GM18873 (cell line): ENCODE measurements around the gene CNPY1.
"Not testable (repeated sequence)": the region's sequence is repeated elsewhere in the genome, so short reads cannot be mapped to it uniquely, and the experiment has no call there.

Experiments
- ATAC-seq: cut with Tn5 transposase; IDR thresholded peaks from one replicate; pipeline ENCODE4 v1.9.1; 2021; ENCODE audit warnings: mild to moderate bottlenecking, moderate library complexity, moderate number of reproducible peaks; ENCODE audit not compliant: unreplicated experiment, low FRiP score

CNPY1 gene

DNA sequence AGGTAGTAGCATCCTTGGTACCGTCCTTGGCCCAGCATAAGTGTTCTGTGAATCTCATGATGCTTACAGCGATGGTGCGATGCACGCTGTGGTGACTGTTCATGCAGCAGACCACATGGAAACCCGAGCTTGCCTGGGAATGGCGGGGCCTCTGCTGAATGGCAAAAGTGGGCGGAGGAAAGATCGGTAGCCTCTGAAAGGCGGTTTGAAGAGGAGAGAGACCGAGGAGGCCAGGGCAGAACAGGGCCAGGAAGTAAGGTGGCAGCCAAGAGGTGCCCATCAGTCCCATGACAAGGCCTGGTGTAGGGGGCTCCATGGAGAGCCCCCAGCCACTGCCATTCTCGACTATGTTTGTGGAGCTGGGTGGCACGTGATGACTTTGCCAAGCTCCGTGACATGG is 33.2 kb upstream of the CNPY1 start:
- no peak for ATAC-seq

DNA sequence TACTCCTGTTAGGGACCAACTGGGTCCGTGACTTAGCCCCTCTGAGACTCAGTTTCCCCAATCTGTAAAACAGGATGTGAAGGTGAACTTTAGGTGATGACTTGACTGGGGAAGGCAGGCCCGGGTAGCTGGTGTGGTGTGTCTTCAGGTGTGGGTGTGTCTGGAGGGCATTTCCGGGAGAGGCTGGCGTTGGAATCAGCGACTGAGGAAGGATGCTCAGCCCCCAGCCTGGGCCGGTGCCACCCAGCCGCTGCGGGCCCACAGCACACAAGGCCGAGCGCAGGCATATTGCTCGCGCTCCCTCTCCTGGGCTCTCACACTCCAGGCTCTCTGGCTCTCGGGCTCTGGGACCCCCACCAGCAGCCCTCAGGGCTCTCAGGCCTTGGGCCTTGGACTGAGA is 31.7 kb upstream of the CNPY1 start:
- ATAC-seq = no peak

DNA sequence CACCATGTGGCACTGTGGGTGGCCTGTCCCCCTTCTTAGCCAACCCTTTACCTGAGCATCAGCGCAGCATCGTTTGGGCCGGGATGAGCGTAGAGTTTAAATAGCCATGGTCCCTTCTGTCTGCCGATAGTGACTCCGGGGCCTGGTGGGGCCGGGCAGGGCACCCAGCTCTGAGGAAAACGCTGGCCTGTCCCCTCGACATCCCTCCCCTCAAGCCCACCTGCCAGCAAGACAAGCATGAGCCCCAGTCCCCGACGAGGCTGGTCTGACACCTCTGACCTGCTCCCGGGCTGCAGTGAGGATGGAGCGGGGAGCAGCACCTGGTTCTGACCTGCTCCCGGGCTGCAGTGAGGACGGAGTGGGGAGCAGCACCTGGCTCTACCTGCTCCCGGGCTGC is 31.1 kb upstream of the CNPY1 start:
- ATAC-seq = no peak

DNA sequence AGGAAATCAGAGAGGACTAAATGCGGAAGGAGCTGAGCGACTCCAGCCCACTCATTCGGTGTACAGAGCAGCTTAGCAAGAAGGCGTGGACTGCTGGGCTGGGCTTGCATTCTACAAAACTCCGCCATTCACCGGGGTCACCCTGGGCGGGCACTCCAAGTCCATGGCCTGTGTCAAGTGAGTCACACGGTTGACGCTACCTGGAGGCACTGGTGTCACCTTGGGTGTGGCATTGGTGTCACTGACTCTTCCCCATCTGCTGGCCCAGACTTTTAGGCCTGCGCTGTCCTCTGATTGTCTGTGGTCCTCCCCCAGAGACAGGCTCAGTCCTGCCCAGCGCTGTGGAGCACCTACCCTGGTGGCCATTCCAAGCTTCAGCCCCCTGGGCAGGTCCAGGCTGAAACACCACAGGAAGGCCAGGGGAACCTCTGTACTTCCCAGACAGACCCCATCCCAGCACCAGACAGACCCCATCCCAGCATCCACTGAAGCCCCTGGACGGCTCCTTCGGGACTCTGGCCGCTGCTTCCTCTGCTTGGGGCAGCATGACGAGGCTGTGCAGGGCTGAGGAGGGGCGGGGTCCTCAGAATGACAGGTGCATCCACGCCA is 30.6 kb upstream of the CNPY1 start:
- no peak for ATAC-seq

DNA sequence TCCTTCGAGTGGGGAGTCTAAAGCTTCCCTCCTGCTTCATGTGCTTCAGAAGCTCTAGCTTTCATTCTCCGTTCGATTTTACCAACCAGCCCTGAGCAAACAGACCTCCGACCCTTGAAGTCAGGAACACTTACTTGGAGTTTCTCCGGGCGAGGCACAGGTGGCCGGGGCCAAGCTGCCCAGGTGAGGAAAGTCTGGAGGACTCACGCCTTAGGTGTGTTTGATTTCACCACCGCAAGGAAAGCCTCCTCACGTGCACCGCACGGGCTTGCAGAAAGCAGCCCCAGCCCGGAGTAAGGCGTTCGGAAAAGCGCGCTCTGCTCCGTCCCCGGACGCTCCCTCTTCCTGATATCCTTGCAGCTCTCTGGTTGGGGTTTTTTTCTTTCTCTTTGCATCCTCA is 30.1 kb upstream of the CNPY1 start:
- ATAC-seq = no peak

DNA sequence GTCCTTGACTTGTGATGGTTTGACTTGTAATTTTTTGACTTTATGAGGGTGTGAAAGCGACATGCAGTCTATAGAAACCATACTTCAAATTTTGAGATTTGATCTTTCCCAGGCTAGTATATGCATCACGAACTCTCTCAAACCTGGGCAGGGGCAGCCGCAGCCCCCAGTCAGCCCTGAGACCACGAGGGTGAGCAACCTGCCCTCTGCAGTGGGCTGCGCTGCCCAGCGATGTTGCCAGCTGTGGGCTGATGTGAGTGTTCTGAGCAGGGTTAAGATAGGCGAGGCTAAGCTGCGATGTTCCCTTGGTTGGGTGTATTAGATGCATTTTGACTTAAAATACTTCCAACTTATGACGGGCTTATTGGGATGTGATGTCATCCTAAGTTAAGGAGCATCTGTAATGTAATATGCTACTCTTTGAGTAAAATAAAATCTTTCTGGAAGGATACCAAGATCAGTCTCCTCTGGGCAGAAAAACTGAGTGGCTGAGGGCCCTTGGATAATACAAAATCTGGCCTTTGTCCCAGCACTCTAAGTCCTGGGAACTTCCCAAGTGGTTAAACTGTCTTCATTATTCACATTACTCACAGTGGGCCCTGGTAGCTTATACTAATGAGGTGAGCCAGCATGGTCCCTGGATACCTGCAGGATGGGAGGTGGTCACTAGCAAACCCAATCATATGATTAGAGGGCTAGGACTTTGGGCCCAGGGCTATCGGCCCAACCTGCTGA is 28.4 kb upstream of the CNPY1 start:
- ATAC-seq = no peak

DNA sequence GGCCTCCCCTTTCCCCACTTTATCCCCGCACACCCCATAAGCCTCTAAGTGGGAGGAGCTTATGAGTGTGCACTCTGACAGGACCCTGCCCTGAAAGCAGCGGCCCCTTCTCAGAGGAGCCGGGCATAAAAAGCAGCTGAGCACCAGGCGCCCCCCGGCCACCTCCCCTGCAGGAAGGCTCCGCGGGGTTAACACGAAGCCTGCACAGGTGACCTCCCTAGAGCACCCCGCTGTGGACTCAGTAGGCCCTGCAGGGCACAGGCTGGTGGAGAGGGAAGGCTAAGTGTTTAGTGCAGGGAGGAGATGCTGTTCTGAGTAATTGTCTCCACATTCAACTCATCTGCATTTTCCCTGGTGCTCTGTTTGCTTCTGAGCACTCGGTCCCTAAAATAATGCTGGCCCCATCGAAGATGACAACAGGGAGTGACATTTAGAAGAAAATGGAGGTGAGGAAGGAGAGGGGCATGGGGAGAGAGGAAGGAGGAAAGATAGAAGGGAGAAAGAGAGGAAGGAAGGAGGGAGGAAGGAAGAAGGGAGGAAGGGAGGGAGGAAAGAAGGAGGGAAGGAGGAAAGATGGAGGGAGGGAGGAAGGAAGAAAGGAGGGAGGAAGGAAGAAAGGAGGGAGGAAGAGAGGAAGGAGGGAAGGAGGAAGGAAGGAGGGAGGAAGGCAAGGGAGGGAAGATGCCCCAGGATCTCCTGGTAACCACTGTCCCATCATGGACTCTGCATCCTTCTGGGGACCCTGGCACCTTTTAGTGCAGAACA is 25.4 kb upstream of the CNPY1 start:
- no peak for ATAC-seq

DNA sequence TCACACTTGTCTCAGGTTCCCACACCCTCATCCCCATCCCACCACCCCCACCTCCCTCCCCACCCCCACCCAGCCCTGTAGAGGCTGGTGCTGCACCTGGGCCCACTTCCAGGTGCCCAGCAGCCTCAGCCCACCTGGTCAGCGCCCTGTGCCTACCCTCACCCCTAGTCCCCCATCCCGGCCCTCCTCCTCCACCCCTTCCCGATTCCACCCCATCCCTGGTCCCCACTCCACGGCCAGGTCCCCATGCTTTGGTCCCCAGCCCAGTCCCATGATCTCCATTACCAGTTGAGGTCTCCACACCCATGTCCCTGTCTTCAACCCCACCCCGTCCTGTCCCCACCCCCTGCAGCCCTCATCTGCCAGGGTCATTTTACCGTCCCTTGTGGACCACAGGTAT is 24.6 kb upstream of the CNPY1 start:
- no peak for ATAC-seq

DNA sequence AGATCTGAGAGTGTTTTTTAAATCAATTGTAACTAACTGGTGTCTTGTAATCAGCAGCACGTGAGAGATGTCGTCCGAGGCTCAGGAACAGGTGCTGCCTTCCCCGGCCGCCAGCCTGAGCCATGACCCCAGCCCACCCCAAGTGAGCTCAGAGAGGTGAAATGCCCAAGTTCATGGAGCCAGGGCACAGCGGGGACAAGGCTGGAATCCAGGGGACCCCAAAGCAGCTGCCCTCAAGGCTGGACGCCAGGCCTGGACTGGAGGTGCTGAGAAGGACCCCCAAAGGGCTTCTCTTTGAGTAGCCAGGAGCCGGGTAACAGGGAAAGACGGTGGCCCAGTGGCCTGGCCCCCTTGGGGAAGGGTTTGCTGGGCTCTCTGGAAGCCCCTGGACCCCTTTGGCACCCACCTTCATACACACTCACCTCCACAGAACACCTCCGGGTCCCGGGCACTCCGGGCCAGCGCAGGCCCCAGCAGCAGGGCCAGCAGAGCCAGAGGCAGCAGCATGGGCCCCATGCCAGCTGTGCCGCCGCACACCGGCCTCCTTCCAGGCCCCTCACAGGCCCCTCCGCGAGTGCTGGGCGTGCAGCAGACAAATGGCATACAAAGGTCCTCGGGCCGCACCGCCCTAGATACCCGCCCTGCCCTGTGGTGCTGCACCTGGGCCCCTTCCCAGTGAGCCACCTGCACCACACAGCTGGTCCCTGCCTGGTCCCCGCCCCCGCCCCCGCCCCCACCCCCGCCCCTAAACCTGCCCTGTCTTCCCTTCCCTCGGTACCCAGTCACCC is 24.0 kb upstream of the CNPY1 start:
- ATAC-seq = no peak

DNA sequence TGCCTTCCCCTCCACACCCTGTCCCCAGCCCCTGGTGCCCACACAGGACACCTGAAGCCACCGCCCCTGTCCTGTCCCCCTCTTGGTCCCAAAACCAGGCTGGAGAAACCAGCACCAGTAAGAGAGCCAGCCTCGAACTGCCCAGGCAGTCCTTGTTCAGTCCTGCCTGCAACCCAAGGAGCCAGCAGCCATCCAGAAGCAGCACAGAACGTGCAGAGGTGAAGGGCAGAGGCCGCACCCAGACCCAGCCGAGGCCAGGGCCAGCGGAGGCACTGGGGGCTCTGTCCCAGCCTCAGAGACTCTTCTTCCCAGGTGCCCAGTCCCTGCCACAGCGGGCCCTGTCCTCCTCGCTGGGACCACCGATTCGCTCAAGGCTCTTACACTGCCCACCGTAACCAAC is 23.3 kb upstream of the CNPY1 start:
- ATAC-seq = no peak

DNA sequence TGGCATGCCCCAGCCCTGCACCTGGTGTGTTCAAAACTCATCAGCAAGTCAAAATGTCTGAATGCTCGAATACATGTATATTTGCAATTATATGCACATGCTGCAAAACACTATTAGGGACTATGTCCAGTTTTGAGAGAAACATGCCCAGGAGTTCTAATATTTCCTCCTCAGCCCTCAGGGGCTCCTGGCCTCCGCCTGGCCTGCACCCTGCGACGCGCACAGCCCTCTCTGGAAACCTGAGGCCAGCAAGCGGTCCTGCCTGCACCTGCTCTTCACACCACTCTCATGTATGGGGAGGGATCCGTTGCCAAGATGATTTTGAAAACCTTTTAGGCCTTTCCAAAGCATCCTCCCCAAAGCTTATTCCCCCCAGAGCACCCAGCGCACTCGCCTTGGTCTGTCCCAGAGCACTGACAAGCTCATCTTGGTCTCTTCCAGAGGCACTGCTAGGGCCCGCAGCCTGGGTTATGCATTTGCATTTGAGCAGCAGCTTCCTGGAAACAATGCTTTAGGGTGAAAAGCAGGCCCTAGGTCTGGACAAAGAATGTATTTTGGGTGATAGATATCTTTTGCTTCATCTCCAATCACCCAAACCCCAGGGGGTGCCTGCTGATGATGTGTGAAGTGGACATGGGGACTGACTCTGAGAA is 22.6 kb upstream of the CNPY1 start:
- ATAC-seq = no peak

DNA sequence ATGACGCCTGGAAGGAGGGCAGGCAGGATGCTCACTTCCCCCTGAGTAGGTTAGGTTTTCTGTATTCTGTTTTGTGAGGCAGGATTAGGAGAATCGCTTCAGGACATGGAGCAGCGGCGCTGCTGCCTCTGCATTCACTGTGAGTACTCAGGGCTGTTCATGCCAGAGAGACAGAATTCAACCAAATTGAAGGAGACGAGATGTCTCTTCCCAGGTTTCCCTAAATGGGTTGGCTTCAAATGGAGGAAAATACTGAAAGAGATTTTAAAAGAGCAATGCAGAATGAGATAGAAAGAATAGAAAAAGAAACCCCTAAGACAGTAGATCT is 21.9 kb upstream of the CNPY1 start:
- ATAC-seq = no peak

DNA sequence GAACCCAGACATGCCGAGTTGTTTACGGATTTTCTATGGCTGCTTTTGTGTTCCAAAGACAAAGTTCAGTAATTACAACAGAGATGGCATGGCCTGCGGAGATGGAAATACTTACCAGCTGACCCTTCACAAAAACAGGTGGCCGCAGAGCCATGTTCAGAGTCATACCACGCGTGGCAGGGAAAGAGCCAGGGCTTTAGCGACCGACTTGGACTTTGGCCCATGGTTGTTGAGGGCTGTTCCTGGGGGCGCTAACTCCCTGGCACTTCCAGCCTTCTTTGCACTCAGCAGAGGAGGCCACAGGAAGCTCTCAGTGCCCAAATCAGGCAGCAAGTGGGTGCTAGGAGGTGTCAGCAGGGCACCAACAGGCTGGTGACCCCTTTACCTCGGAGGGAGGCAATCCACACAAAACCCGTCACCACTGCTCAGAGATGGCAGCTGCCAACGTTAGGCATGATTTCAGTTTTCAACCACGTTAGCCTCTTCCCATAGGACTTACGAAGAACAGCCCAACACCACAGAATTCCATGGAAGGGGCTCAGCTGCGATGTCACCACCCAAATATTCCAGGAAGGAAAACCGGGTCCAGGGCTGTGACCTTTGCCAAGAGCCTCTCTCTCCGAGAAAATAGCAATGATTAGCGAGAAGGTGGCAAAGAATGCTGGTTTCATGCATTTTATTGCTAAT is 21.4 kb upstream of the CNPY1 start:
- no peak for ATAC-seq

DNA sequence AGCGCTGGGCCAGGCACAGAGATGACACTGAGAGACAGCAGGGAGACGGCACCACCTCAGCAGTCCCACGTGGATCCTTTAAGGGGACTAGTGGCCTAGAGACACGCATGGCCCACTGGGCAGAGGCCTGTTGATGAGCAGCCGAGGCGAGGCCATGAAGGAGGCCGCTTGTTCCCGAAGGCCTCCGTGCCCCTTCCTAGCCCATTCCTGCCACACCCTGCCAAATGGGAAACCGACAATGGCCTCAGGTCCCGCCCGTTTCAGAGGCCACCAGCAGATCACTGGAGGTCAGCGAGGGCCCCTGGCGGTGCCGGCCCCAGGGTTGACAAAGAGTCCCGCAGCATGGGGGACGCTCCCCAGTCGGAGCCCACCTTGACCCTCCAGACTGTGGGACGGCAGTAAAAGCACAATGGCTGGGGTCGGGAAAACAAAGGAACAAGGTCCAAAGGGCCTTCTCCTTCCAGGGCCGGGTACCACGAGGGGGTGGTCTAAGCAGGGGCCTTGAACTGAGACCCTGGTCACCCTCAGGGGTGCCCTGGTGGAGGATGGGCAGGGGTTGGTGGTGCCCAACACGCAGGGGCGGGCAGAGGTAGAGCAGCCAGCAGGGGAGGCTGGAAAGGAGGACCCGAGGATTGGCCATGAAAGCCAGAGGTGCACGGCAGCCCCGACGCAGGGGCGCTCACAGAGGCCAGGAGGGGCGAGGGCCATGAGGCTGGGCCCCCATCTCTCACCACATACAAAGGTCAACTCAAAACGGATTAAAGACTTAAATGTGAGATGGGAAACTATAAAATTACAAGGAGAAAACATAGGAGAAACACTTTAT is 19.9 kb upstream of the CNPY1 start:
- ATAC-seq = no peak

DNA sequence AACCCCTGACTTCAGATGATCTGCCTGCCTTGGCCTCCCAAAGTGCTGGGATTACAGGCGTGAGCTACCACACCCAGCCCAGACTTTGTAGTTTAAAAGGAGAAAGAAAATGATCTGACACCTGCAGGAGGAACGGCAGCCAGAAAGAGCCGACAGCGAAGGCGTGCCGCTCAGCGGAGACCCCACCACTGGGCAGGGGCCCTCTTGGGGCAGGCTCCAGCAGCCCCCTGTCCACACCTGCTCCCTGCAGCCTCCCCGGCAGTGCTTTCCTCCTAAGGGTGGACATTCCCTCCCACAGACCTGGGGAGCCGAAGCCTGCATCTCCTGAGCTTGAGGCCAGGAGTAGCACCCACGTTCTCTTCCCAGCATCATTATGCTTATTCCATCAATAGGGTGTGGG is 19.2 kb upstream of the CNPY1 start:
- ATAC-seq = no peak

DNA sequence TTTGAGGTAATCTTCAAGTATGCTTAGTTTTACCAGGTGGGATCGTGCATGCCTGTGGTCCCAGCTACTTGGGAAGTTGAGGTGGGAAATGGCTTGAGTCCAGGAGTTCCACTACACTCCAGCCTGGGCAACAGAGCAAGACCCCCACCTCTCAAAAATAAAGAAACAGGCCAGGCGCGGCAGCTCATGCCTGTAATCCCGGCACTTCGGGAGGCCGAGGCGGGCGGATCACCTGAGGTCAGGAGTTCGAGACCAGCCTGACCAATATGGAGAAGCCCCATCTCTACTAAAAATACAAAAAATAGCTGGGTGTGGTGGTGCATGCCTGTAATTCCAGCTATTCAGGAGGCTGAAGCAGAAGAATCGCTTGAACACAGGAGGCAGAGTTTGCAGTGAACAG is 16.6 kb upstream of the CNPY1 start:
- ATAC-seq = not testable (repeated sequence)

DNA sequence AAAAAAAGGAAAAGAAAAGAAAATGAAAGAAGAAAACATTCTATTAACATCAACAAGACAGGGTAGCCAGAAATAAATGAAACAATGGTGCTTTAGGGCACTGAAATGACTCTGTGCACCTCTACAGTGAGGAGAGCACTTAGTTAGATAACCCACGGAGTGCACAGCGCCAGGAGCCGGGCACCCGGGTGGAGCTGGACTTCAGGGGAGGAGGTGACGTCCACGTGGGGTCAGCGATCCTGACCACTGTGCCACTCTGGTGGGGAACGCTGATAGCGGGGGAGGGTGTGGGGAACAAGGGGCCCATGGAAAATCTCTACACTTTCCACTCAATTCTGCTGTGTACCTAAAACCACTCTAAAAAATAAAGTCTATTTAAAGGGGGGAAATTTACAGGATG is 15.7 kb upstream of the CNPY1 start:
- ATAC-seq = no peak

DNA sequence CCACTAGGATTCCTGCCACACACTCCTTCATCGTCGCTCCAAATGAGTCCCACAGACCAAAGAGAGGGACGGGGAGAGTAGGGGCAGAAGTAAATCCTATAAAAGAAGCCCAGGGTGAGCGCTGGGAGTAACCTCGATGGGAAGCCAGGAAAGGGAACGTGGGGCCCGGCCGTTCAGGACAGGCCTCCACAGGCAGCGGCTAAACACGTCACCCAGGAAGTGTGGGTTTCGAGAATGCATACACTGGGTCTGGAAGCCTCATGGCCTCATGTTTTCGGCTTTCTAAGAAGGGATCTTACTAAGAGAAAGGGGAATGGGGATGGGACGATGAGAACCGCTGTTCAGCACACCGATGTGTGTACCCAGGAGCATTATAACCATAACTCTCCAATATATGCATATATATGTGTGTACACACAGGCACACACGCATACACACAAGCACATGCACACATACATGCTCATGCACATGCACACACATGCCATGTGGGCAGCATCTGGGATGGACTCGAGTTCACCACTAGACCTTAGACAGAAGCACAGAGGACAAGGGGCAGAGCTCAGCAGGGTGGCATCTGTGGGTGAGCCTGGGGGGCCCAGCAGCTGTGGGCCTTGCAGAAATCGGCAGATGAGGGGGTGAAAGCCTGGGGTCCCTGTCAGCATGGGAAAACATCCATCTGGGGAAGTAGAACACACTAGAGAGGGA is 14.8 kb upstream of the CNPY1 start:
- no peak for ATAC-seq
